IPS DF 4.7 (cell line): Measurements from ENCODE around the gene CFAP97.
"Not testable (repeated sequence)": the region's sequence is repeated elsewhere in the genome, so short reads cannot be mapped to it uniquely, and the experiment has no call there.

Experiments used
- DNase-seq: peaks from one replicate; pipeline ENCODE4 v3.0.0-alpha.2; 2013; ENCODE audit warnings: low spot score; ENCODE audit errors: extremely low read depth

CFAP97 gene

DNA sequence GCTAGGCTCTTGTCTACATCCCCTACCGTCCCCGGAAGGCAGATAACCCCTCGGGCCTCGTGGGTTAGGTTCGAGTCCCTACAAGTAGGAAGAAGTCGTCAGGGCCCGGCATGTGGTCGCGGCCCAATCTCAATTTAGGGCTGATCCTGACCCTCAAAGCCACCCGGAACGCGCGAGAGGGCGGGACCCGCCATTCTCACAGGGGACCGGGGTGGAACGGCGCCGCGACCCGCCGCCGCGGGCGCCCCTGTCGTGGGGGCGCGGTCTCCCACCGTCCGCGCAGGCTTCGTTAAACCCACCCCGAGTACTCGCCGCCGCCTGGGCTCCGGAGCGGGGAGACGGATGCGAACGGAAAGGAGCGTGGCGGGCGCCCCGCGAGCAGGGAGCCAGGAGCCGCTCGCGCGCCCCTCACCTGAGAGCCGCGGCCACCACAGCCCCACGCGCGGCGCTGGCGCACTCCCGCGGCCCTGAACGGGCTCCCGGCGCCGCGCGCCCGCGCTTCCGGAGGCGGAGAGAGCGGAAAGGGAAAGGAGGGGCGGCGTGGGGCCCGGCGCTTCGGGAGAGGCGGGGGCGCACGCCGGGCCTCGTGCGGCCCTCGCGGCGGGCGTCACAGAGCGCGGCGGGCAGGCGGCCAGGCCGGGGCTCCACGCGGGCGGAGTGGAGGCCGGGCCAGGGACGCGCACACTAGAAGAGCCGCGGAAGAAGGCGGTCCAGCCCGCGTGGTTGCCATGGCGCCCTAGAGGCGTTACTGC, at the start of gene CFAP97:
TSS of gene CFAP97 (minus strand) at position 515 of the 752 bp plus-strand sequence. CDS start 12,804 bp downstream, outside the sequence.
- DNase-seq = no peak

DNA sequence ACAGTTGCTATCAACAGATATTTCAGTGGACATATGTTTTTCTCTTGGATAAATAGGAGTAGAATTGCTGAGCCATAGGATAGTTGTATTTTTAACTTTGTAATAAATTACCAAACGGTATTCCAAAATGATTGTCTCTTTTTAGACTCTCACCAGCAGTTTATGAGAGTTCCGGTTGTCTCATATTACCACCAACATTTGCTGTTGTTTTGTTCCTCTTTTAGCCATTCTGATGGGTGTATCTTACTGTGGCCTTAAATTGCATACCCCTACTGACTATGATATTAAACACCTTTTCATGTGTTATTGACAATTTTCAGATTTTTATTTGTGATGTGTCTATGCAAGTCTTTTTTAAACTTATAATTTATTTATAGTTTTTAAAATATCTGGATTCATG, 45.3 kb upstream of the CFAP97 start:
- DNase-seq = no peak

DNA sequence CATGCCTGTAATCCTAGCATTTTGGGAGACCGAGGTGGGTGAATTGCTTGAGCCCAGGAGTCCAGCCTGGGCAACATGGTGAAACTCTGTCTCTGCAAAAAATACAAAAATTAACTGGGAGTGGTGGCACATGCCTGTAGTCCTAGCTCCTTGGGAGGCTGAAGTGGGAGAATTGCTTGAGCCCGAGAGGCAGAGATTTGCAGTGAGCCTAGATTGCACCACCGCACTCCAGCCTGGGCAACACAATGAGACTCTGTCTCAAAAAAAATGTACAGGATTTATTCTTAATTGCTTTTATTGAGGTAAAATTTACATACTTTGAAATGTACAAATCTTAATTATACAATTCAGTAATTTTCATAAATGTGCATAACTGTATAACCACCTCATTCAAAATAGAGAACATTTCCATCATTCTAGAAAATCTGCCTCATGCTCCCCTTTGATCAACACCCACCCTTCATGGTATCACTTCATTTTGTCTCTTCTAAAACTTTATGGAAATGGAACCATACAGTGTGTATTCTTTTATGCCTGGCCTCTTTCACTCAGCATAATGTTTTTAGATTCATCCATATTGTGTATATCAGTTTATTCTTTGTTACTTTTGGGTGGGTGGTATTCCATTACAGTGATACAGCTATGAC, 44.7 kb upstream of the CFAP97 start:
- DNase-seq = no peak

DNA sequence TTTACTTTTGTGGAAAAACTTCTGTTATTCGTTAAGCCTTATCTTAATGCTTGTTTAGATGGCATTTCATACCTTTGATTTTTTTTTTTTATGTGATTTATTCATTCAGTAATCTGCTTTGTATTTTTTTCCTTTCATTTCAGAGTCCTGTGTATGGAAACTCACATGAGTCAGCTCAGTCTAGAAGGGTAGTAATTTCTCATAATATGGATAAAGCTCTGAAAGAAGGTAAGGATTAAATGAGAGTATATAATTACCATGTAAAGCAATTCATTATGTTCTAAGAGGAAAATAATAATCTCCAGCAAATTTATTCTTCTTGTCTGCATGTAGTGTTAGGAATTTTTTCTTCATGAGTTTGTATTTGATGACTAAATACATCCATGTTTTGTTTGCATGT, 43.4 kb upstream of the CFAP97 start:
- DNase-seq = no peak

DNA sequence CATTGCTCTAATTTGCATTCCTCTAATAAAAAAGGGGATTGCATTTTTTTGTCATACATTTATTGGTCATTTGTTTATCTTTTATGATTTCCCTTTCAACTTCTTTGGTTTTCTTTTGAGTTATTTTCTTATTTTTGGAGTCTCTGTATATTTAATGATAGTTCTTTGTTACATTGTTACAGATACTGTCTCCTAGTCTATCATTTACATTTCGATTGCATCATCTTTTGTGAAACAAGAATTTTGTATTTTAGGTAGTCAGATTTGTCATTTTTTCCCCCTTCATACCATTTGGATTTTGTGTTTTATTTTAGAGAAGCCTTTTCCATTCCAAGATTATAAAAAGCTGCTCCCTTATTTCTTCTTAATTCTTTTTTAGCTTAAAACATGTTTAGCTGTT, 42.7 kb upstream of the CFAP97 start:
- DNase-seq = no peak

DNA sequence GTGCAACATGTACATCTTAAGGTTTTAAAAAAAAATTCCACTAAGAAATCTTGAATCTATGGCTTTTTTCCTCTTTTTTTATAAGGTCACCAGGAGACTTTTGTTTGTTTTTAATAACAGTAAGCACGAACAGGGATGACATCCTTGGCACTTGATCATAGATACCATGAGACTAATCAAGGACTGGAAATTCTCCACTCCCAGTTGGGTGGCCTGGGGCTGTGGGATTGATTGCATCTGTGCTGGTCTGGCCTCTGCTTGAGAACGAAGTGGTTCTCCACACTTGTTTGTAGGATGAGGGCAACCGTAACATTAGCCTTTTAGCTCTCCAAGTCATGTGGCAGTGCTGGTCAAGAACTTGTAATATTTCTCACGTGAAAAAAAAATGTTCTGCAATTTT, 41.0 kb upstream of the CFAP97 start:
- no peak for DNase-seq

DNA sequence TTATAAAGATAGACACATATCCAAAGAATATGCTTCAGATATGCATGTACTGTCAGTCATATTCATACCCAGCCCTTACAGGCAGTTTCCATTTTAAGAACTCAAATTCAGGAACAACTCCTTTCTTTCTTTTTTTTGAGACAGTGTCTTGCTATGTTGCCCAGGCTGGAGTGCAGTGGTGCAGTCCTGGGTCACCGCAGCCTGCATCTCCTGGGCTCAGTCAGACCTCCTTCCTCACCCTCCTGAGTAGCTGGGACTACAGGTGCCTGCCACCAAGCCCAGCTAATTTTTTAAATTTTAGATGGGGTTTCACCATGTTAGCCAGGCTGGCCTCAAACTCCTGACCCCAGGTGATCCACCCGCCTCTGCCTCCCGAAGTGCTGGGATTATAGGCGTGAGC, 40.1 kb upstream of the CFAP97 start:
- no peak for DNase-seq

DNA sequence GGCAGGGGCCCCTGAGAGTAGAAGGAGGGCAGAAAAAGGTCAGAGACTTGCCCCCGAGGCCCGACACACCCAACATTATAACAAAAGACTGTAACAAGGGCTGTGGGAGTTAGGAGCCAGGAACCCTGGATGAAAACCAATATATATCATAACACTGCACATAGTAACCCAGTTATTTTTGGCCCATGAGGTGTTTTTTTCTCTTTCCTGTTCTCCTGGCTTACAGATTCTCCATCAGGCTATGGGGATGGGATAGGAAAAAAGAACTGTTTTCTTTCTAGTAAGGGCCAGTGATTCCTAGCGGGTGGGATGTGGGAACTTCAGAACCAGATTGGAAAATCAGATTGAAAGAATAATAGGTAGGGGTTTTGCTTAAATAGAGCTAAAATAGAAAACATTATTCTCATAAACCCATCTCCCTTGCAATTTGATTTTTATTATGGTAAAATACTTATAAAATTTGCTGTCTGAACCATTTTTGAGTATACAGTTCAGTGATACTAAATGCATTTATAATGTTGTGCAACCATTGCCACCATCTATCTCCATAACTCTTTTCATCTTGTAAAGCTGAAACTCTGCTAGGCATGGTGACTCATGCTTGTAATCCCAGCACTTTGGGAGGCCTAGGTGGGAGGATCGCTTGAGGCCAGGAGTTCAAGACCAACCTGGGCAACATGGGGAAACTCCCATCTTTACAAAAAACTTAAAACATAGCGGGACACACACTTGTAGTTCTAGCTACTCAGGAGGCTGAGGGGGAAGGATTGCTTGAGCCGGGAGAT, 39.1 kb upstream of the CFAP97 start:
- DNase-seq = no peak

DNA sequence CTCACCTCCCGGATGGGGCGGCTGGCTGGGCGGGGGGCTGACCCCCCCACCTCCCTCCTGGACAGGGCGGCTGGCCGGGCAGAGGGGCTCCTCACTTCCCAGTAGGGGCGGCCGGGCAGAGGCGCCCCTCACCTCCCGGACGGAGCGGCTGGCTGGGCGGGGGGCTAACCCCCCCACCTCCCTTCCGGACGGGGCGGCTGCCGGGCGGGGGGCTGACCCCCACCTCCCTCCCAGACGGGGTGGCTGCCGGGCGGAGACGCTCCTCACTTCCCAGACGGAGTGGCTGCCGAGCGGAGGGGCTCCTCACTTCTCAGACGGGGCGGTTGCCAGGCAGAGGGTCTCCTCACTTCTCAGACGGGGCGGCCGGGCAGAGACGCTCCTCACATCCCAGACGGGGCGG, 36.7 kb upstream of the CFAP97 start:
- not testable (repeated sequence) for DNase-seq

DNA sequence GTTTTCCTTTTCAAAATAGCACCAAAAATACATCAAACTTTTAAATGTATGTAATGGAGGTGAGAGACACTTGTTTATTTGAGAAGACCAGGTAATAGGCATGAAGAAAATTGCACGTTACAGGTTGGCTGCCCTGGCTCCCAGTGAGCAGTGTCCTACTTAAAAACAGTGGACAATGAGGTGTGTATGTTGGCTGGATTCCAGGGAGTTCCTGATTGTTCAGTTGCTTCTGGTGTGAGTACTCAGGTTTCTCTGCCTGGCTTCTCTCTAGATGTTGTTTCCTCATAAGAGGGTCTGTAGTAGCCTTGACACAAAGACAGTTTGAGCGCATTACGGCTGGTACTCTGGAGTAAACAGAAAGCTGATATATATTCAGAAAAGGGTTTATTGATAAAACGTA, 35.0 kb upstream of the CFAP97 start:
- DNase-seq = no peak

DNA sequence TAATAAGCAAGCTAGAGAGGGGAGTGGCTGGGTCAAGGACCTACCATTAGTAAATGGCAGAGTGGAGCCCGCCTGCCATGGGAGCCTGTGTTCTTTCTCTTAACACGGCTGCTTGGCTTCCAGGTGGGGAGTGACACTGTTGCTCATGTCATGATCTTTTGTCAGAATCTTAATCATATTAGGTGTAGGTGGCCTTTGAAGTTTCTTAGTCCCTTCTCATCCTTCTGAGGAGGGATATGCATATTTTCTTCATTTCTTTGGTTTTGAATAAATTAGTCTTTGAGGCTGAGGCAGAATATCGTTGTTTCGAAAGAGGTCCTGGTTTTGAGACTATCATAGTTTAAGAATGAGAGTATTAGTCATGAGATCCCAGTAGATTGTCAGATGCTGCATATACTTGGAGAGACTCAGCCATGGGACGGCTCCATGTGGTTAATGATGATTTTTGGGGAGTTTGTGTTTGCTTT, 34.4 kb upstream of the CFAP97 start:
- no peak for DNase-seq

DNA sequence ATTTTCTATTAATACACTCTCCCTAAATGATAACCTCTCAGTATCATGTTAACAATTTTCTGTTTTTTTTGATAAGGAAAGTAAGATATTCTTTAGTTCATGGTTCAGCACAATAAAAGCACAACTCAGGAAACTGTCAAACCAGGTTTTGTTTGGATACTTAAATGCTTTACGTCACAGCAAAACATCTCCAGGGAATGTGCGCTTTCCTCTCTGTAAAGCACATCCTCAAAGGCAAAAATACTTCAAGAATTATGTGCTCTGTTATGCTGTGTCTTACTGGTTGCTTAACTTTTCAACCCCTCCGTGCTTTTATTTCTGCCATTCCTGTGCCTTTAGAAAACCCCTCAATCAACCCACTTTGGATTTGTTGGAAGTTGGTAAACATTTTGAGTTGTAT, 33.4 kb upstream of the CFAP97 start:
- DNase-seq = no peak

DNA sequence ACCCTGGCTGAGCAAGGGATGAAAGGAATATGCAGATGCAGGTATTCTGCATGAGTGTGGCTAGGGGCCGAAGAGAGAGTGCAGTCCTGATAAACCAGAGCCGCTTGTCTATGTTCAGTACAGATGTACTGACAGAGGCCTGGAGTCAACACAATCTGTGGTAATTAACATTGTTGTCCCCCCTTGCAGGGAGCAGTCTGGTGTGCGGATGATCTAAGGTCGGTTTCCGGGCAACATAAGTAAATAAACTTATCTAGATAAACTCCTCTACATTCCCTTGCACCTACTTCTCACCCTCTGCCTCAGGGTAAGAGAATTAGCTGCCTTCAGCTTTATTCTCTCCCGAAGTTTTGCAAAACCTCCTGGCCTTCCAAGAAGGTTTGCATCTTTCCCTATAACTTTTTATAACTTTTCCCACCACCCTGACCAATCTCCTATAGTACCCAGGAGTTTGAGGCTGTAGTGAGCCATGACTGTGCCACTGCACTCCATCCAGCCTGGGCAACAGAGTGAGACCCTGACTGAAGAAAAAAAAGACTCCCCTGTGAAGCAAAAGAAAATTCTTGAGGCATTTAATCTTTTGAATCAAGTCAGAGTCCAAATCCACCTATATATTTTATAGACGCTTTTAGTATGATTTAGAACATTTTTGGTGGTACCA, 32.2 kb upstream of the CFAP97 start:
- DNase-seq = no peak

DNA sequence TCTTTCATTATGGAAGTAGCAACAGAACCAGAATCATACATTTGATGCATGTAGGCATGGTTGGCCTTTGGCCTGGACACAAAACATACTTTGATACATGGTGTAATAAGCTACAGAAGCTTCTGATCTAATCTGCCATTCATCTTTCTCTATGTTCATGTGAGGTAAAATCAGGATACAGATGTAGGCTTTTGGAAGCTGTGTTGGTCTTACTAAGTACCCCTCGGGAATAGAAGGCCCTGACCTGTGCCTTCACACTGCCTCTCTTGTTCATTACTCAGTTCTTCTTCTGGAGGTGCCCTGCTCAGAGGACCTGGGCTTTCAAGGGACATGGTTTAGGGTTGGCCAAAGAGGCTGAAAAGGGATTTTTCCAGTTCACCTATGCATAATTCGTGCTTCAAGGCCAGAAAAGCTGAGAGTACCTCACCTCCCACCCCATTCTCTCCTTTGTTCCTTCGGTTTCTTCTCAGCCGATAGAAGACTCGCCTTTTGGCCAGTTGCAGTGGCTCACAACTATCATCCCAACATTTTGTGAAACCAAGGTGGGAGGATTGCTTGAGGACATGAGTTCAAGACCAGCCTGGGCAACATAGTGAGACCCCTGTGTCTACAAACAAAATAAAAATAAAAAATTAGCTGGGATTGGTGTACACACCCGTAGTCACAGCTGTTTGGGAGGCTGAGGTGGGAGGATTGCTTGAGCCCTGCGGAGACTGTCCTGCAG, 31.5 kb upstream of the CFAP97 start:
- DNase-seq = no peak

DNA sequence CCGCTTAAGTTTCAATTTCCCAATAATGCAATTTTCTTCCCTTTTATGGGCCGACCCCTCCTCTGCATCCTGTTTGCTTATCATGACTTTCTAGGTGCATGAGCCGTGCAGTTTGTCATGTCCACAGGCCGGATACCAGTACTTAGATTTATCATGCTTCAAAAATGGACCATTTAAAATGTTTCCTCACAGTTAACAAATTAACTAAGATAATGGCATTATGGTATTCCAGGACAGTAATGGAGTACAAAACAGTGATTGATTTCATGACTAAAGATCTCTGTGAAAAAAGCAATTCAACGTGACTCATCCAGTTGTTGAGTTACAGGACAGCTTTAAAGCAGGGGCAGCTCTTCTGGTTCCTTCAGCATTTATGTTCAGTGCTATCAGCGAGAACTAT, 28.6 kb upstream of the CFAP97 start:
- DNase-seq = no peak

DNA sequence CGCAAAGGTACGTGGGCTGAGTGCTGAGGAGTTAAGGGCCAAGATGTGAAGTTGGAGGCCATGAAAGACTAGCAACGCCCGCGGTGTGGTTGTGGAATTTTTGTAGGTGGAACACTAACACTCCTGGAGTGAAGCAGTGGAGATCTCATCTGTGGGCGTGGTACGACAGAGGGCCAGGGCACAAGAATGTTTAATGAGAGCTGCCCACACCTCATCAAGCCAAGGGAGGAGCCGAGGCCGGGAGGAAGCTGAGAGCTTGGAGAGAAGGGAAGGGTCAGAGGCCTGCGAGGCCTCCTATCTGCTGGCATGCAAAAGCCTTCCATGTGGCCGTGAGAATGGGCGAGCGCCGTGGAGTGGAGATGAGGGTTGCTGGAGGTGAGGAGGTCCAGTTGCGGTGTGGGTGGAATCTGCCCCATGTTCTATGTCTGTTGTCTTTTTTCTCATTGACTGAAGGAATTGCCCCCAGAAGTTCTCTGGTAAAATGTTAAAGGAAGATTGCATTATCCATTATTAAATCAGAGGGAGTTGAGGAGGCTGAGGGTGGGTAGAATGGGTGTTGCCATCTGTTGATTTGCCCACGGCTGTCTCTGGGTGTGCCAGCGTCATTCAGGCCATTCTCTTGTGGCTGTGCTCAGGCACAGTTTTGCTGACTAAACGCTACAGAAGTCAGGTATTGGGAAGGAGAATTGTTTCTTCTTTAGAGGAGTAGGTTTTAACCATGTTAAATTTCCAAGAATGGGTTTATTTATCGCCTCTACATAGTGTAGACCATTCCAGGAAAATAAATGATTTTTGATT, 25.4 kb upstream of the CFAP97 start:
- DNase-seq = no peak

DNA sequence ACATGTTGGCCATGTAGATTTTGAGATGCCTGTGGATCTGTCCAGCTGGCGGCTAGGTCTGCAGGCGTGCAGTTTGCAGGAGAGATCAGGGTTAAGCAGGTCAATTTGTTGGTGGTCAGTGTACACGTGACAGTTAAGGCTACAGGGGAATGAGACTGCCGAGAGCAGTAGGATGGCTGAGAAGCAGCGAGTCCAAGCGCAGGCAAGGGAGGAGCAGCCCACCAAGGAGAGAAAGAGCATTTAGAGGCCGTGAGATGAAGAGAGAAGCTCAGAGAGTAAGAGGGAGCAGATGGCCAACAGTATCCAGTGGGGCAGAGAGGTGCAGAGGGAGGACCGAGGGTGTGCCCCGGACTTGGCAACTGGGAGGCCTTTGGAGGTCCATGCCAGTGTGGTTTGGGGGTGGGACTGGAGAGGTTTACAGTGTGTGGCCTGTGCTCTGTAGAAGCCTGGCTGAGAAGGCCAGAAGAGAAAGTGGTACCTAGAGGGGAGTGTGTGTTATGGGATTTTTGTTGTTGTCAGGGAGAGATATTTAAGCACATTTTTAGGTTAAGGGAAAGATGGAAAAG, 24.0 kb upstream of the CFAP97 start:
- DNase-seq = no peak

DNA sequence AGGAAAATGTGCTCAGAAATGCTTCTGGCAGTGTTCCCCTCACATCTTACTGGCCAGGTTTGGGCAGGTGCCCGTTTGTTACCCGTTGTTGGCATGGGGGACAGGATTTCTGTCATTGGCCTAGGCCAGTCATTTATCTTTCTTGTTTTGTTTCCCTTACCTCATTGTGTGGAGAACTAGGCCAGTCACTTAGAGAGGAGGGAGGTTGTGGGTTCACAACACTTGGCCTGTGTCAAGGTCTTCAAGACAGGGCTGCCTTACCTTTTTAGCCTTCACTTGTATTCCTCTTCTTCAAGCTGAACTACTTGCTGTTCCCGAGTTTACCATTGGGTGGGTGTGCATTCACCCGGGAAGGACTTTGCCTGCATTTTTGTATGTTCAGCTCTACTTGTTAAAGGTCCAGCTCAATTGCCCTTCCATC, 23.3 kb upstream of the CFAP97 start:
- no peak for DNase-seq

DNA sequence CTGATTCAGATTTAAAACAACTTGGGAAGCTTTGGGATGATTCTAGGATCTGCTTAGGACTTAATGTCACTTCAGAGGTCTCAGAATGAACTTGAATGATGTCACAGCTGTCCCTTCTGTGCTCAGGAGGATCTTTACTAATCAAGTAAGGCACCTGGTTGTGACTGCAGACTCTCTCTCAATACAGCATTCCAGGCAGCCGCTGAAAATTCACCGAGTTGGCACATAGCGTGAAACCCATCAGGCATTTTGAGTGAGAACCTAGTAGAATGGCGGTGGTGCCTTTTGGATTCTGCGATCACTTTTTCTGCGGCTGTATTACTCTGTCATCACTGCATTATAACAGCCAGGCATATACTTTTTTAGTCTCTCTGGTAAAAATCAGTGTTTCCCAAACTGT, 22.1 kb upstream of the CFAP97 start:
- DNase-seq = no peak

DNA sequence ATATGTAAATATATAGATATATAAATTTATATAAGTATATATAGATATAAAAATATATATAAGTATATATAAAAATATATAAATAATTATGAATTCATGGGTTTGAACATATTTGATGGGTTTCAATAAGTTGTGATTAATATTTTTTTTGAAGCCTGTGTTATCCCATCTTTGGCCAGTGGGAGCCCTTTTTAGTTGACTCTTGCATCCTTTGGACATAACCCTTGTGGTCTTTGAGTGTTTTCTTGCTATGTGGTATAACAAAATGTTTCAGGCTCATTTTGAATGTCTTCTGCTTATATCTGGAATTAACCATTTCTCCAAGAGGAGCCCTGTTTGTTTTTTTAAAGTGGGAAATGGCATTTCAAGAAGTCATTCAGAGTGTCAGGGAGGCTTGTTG, 20.8 kb upstream of the CFAP97 start:
- no peak for DNase-seq
